ENCODE results near the gene SLC31A1. TPM values are rescaled to one million over a fixed set of nuclear protein-coding genes. Genes with fewer than 3 reads are reported as not detected.

SLC31A1 gene
- total RNA-seq, 1 experiment from 2014 or later, result 28.5 TPM

- no peak for DNase-seq
Measured at GRCh38 chr9:113298311-113298710, 77.0 kb downstream of the SLC31A1 start.

GRCh38 chr9:113298924-113299770 lies 77.8 kb downstream of the SLC31A1 start:
- 0 out of 2 replicates have a peak, but pooled peaks cover 2% of the 10 kb centered on the region for H3K4me1 ChIP-seq
- 0 out of 2 replicates have a peak, but pooled peaks cover 3% of the 10 kb centered on the region for H3K27me3 ChIP-seq
- no peak for DNase-seq
- no peak overlapping the region for H3K27ac ChIP-seq
- H3K4me3 ChIP-seq, result no peak overlapping the region
- H3K36me3 ChIP-seq, result peaks cover 1% of the 10 kb centered on the region; the same call in 1 of the 2 replicates
- H3K9me3 ChIP-seq (replicated peaks), result no peaks in the 10 kb centered on the region

More at GRCh38 chr9:113298311-113298710, 77.0 kb downstream of the SLC31A1 start:
- Histone ChIP-seq H3K9me3 (replicated peaks) (no peaks in the 10 kb centered on the region), H3K36me3 (peaks cover 10% of the 10 kb centered on the region), H3K27ac (no peak overlapping the region), H3K4me3 (no peak overlapping the region), H3K27me3 (0 out of 2 replicates have a peak, but pooled peaks cover 3% of the 10 kb centered on the region), H3K4me1 (0 out of 2 replicates have a peak, but pooled peaks cover 2% of the 10 kb centered on the region)

GRCh38 chr9:113299800-113300292 lies 78.5 kb downstream of the SLC31A1 start:
- peak; percentile 46 to 67 for DNase-seq
- no peaks in the 10 kb centered on the region for H3K9me3 ChIP-seq (replicated peaks)
- H3K36me3 ChIP-seq, result no peaks in the 10 kb centered on the region
- no peak overlapping the region for H3K27ac ChIP-seq
- 0 out of 2 replicates have a peak, but pooled peaks cover 2% of the 10 kb centered on the region for H3K4me1 ChIP-seq
- 0 out of 2 replicates have a peak, but pooled peaks cover 3% of the 10 kb centered on the region for H3K27me3 ChIP-seq
- H3K4me3 ChIP-seq, result no peak overlapping the region

GRCh38 chr9:113301548-113301947 lies 80.2 kb downstream of the SLC31A1 start:
- Histone ChIP-seq H3K27ac (no peak overlapping the region), H3K27me3 (peaks cover 3% of the 10 kb centered on the region; the same call in 1 of the 2 replicates), H3K9me3 (replicated peaks) (no peaks in the 10 kb centered on the region), H3K4me1 (0 out of 2 replicates have a peak, but pooled peaks cover 2% of the 10 kb centered on the region), H3K4me3 (no peak overlapping the region), H3K36me3 (no peaks in the 10 kb centered on the region)
- DNase-seq, result no peak

- H3K4me1 ChIP-seq, result 0 out of 2 replicates have a peak, but pooled peaks cover 2% of the 10 kb centered on the region
- DNase-seq, result no peak
Measured at GRCh38 chr9:113302792-113303418, 81.6 kb downstream of the SLC31A1 start, which contains the start of gene RNF183. RNF183 (minus strand) TSS chr9:113303376; CDS start chr9:113298184, 5,192 bp downstream.

GRCh38 chr9:113306566-113306965 lies 85.2 kb downstream of the SLC31A1 start:
- peaks cover 14% of the 10 kb centered on the region for H3K4me1 ChIP-seq
- peaks cover 3% of the 10 kb centered on the region; the same call in 1 of the 2 replicates for H3K27me3 ChIP-seq
- no peak overlapping the region for H3K27ac ChIP-seq
- H3K36me3 ChIP-seq, result no peaks in the 10 kb centered on the region
- H3K9me3 ChIP-seq (replicated peaks), result no peaks in the 10 kb centered on the region
- no peak for DNase-seq
- no peak overlapping the region for H3K4me3 ChIP-seq

More at GRCh38 chr9:113302792-113303418, 81.6 kb downstream of the SLC31A1 start, which contains the start of gene RNF183:
- Histone ChIP-seq H3K27me3 (peaks cover 3% of the 10 kb centered on the region; the same call in 1 of the 2 replicates), H3K36me3 (no peaks in the 10 kb centered on the region), H3K4me3 (no peak within 1 kb of the TSS), H3K9me3 (replicated peaks) (no peaks in the 10 kb centered on the region), H3K27ac (no peak within 1 kb of the TSS)

GRCh38 chr9:113307396-113307975 lies 86.1 kb downstream of the SLC31A1 start:
- Histone ChIP-seq H3K36me3 (no peaks in the 10 kb centered on the region), H3K27me3 (peaks cover 3% of the 10 kb centered on the region; the same call in 1 of the 2 replicates), H3K4me3 (no peak overlapping the region), H3K9me3 (replicated peaks) (no peaks in the 10 kb centered on the region), H3K27ac (no peak overlapping the region), H3K4me1 (peaks cover 23% of the 10 kb centered on the region)
- DNase-seq, result no peak

- H3K27ac ChIP-seq, result no peak overlapping the region
- peak; percentile 35 to 67 for DNase-seq
- no peaks in the 10 kb centered on the region for H3K9me3 ChIP-seq (replicated peaks)
- peaks cover 34% of the 10 kb centered on the region for H3K4me1 ChIP-seq
- no peaks in the 10 kb centered on the region; the same call in 1 of the 2 replicates for H3K27me3 ChIP-seq
- H3K4me3 ChIP-seq, result no peak overlapping the region
- no peaks in the 10 kb centered on the region for H3K36me3 ChIP-seq
Measured at GRCh38 chr9:113309204-113309813, 88.0 kb downstream of the SLC31A1 start.

- no peaks in the 10 kb centered on the region for H3K9me3 ChIP-seq (replicated peaks)
- no peaks in the 10 kb centered on the region; the same call in 1 of the 2 replicates for H3K27me3 ChIP-seq
- no peak overlapping the region for H3K4me3 ChIP-seq
- peaks cover 34% of the 10 kb centered on the region for H3K4me1 ChIP-seq
- H3K36me3 ChIP-seq, result no peaks in the 10 kb centered on the region
- DNase-seq, result peak in 1 of 2 experiments; percentile 30
- H3K27ac ChIP-seq, result no peak overlapping the region
Measured at GRCh38 chr9:113310538-113310937, 89.2 kb downstream of the SLC31A1 start.

- no peak overlapping the region for H3K4me3 ChIP-seq
- H3K36me3 ChIP-seq, result no peaks in the 10 kb centered on the region
- DNase-seq, result no peak
- no peak overlapping the region for H3K27ac ChIP-seq
- H3K27me3 ChIP-seq, result no peaks in the 10 kb centered on the region
- peaks cover 34% of the 10 kb centered on the region for H3K4me1 ChIP-seq
- H3K9me3 ChIP-seq (replicated peaks), result no peaks in the 10 kb centered on the region
Measured at GRCh38 chr9:113311961-113312360, 90.6 kb downstream of the SLC31A1 start.

GRCh38 chr9:113313261-113313660 lies 91.9 kb downstream of the SLC31A1 start:
- Histone ChIP-seq H3K9me3 (replicated peaks) (no peaks in the 10 kb centered on the region), H3K27ac (peak overlapping the region; percentile 81), H3K27me3 (no peaks in the 10 kb centered on the region), H3K4me3 (peak overlapping the region; percentile 38), H3K4me1 (peaks cover 34% of the 10 kb centered on the region), H3K36me3 (no peaks in the 10 kb centered on the region)
- DNase-seq, result peak; percentile 93 to 95
